ENCODE measurements around the gene LPAR3.

LPAR3 gene

DNA sequence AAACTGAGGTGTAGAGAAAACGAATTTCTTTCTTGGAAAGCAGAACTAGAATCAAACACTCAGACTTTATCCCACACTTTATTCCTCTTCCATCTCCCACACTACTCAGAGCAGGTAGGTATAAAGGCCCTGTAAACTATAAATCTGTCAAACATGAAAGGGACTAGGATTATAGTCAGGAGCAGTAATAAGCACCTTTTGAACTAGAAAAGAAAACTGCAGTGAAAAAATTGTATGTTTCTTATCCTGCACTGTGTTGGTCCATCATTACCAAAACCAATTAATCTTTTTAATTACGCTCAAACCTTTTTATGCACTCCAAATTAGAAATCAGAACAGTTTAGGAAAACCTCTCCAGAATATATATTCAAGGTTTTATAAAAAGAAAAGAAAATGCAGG lies 47.6 kb downstream of the LPAR3 start:
- TF ChIP-seq, protein P1, sequence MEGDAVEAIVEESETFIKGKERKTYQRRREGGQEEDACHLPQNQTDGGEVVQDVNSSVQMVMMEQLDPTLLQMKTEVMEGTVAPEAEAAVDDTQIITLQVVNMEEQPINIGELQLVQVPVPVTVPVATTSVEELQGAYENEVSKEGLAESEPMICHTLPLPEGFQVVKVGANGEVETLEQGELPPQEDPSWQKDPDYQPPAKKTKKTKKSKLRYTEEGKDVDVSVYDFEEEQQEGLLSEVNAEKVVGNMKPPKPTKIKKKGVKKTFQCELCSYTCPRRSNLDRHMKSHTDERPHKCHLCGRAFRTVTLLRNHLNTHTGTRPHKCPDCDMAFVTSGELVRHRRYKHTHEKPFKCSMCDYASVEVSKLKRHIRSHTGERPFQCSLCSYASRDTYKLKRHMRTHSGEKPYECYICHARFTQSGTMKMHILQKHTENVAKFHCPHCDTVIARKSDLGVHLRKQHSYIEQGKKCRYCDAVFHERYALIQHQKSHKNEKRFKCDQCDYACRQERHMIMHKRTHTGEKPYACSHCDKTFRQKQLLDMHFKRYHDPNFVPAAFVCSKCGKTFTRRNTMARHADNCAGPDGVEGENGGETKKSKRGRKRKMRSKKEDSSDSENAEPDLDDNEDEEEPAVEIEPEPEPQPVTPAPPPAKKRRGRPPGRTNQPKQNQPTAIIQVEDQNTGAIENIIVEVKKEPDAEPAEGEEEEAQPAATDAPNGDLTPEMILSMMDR (IDR thresholded peaks at IDR 0.05; ENCODE audit: borderline replicate concordance, control extremely low read depth, extremely low read depth, insufficient read depth, missing control alignments), result no peak
- no peak for DNase-seq (ENCODE audit: low spot score)
- in situ Hi-C loops (cut with MboI; ENCODE audit: low sequenced_read_pairs, unreplicated experiment), result no loop called here

GRCh38 chr1:84844094-84844493 lies 48.9 kb downstream of the LPAR3 start:
- TF ChIP-seq, protein P1 (IDR thresholded peaks at IDR 0.05; ENCODE audit: borderline replicate concordance, control extremely low read depth, extremely low read depth, insufficient read depth, missing control alignments), result no peak
- no peak for DNase-seq (ENCODE audit: low spot score)
- in situ Hi-C loops (cut with MboI; ENCODE audit: low sequenced_read_pairs, unreplicated experiment), result no loop called here

- no peak for DNase-seq (ENCODE audit: low spot score)
- TF ChIP-seq, protein P1 (IDR thresholded peaks at IDR 0.05; ENCODE audit: borderline replicate concordance, control extremely low read depth, extremely low read depth, insufficient read depth, missing control alignments), result no peak
- in situ Hi-C loops (cut with MboI; ENCODE audit: low sequenced_read_pairs, unreplicated experiment), result no loop called here
These were observed 50.2 kb downstream of the LPAR3 start for GRCh38 chr1:84842748-84843231.

DNA sequence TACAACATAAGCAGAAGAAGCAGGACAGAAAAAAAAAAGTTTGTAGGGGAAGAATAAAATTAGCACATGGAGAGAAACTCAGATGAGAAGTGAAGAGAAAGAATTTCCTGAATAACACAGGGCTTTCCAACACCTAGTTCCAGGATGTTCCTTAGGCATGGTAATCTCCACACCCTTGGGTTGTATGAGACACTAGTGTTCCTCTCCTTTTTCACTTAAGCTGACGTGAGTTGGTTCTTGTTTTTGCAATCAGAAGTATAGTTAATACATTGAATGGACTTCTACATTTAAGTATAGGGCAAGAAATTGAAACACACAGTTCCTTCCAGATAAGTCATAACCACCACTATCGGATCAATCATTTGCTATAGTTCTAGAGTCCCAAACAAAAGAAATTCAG lies 51.0 kb downstream of the LPAR3 start:
- TF ChIP-seq, protein P1 (IDR thresholded peaks at IDR 0.05; ENCODE audit: borderline replicate concordance, control extremely low read depth, extremely low read depth, insufficient read depth, missing control alignments), result no peak
- in situ Hi-C loops (cut with MboI; ENCODE audit: low sequenced_read_pairs, unreplicated experiment), result no loop called here
- no peak for DNase-seq (ENCODE audit: low spot score)

- TF ChIP-seq, protein P1 (IDR thresholded peaks at IDR 0.05; ENCODE audit: borderline replicate concordance, control extremely low read depth, extremely low read depth, insufficient read depth, missing control alignments), result no peak
- DNase-seq (ENCODE audit: low spot score), result no peak
- in situ Hi-C loops (cut with MboI; ENCODE audit: low sequenced_read_pairs, unreplicated experiment), result no loop called here
These were observed 52.7 kb downstream of the LPAR3 start for GRCh38 chr1:84840346-84840745.

GRCh38 chr1:84839544-84839943 lies 53.5 kb downstream of the LPAR3 start:
- in situ Hi-C loops (cut with MboI; ENCODE audit: low sequenced_read_pairs, unreplicated experiment), result no loop called here
- no peak for DNase-seq (ENCODE audit: low spot score)
- TF ChIP-seq, protein P1 (IDR thresholded peaks at IDR 0.05; ENCODE audit: borderline replicate concordance, control extremely low read depth, extremely low read depth, insufficient read depth, missing control alignments), result no peak

GRCh38 chr1:84836145-84836544 lies 56.9 kb downstream of the LPAR3 start:
- DNase-seq (ENCODE audit: low spot score), result no peak
- TF ChIP-seq, protein P1 (IDR thresholded peaks at IDR 0.05; ENCODE audit: borderline replicate concordance, control extremely low read depth, extremely low read depth, insufficient read depth, missing control alignments), result no peak

More at GRCh38 chr1:84836145-84836544, 56.9 kb downstream of the LPAR3 start:
- in situ Hi-C loops (cut with MboI; ENCODE audit: low sequenced_read_pairs, unreplicated experiment), result no loop called here
